CD4-positive, alpha-beta memory T cell (primary cell): ENCODE measurements around the gene INPP5A. TPM values are rescaled to one million over a fixed set of nuclear protein-coding genes. Genes with fewer than 3 reads are reported as not detected.
"Not testable (repeated sequence)": the region's sequence is repeated elsewhere in the genome, so short reads cannot be mapped to it uniquely, and the experiment has no call there.

ENCODE experiments used
- CTCF ChIA-PET: fragments of 350-600 bp; sonication (Branson Sonifier 250); formaldehyde crosslinking; loops from one replicate; lab custom pipeline; 2021; ENCODE audit warnings: inconsistent platforms; ENCODE audit not compliant: partially characterized antibody; lab: Charles Lee
- POLR2A ChIA-PET: fragments of 350-600 bp; sonication (Branson Sonifier 250); formaldehyde crosslinking; loops from one replicate; lab custom pipeline; 2021; ENCODE audit not compliant: partially characterized antibody; lab: Charles Lee
- DNase-seq, 5 donors: peaks; one replicate each; pipeline versions ENCODE4 v3.0.0 to v3.0.0-alpha.2; 2020 to 2022; ENCODE audit warnings: mixed read lengths in 1 of 5
- H3K27ac ChIP-seq: one replicate; pipeline ENCODE4 v1.7.0; 2013; ENCODE audit warnings: low read depth, low read length
- H3K27me3 ChIP-seq: 2 replicates; pipeline ENCODE4 v1.7.0; 2013; ENCODE audit warnings: mild to moderate bottlenecking, low read length, moderate library complexity; ENCODE audit not compliant: insufficient read depth
- H3K36me3 ChIP-seq: 2 replicates; pipeline ENCODE4 v1.7.0; 2013; ENCODE audit warnings: mild to moderate bottlenecking, low read length, moderate library complexity; ENCODE audit not compliant: insufficient read depth
- H3K4me1 ChIP-seq: 2 replicates; pipeline ENCODE4 v1.7.0; 2013; ENCODE audit warnings: mild to moderate bottlenecking, low read length, moderate library complexity; ENCODE audit not compliant: insufficient read depth
- H3K4me3 ChIP-seq, 2 donors: one replicate each; pipeline ENCODE4 v1.7.0; 2013; ENCODE audit warnings: low read length in 2 of 2, mild to moderate bottlenecking in 1 of 2
- H3K9me3 ChIP-seq, 2 donors: one replicate each; pipeline ENCODE4 v1.7.0; 2013; ENCODE audit warnings: low read length in 2 of 2, control low read depth in 1 of 2; ENCODE audit not compliant: control insufficient read depth in 1 of 2
- H3K27ac Mint-ChIP-seq, 7 donors: one replicate each; pipeline ENCODE4 v1.8.0; 2020 to 2021; ENCODE audit warnings: mixed read lengths in 7 of 7, mild to moderate bottlenecking in 6 of 7, inconsistent platforms in 3 of 7, moderate library complexity in 3 of 7
- H3K27me3 Mint-ChIP-seq, 2 donors: one replicate each; pipeline ENCODE4 v1.8.0; 2020 to 2021; ENCODE audit warnings: mixed read lengths in 2 of 2
- H3K36me3 Mint-ChIP-seq, 2 donors: one replicate each; pipeline ENCODE4 v1.8.0; 2020 to 2021; ENCODE audit warnings: mixed read lengths in 2 of 2, inconsistent platforms in 1 of 2, mild to moderate bottlenecking in 1 of 2
- H3K4me1 Mint-ChIP-seq, 4 donors: one replicate each; pipeline ENCODE4 v1.8.0; 2020 to 2021; ENCODE audit warnings: mixed read lengths in 4 of 4, mild to moderate bottlenecking in 1 of 4
- H3K4me3 Mint-ChIP-seq, 8 donors: one replicate each; pipeline ENCODE4 v1.8.0; 2020 to 2021; ENCODE audit warnings: mixed read lengths in 8 of 8, mild to moderate bottlenecking in 7 of 8, moderate library complexity in 6 of 8, inconsistent platforms in 3 of 8
- H3K9me3 Mint-ChIP-seq, 8 donors: one replicate each; pipeline ENCODE4 v1.8.0; 2020 to 2021; ENCODE audit warnings: mixed read lengths in 8 of 8, mild to moderate bottlenecking in 5 of 8, inconsistent platforms in 3 of 8, moderate library complexity in 1 of 8
- intact Hi-C: fragments of 100-400 bp; cut with micrococcal nuclease; formaldehyde crosslinking; loops from one replicate; pipeline ENCODE4 v1.15.1; 2023
- polyA plus RNA-seq, 2 donors: library from polyadenylated mRNA; unstranded; fragments of 300-500 nt; fragmentation: Illumina TruSeq; gene quantifications; one replicate each; pipeline ENCODE4 v1.2.3, GENCODE V29; 2021
- total RNA-seq, 2 experiments: library from RNA; stranded (reverse); gene quantifications; one replicate each; pipeline ENCODE4 v1.2.3, GENCODE V29; 2021

Gene INPP5A
- total and polyA plus RNA-seq, 4 experiments from 2014 or later: 0.61 to 19.3 (median 10.8) TPM

- Mint-ChIP-seq H3K27me3 (no peaks in the 10 kb centered on the region), H3K4me3 (no peak overlapping the region), H3K36me3 (peaks cover under 1 to 24% of the 10 kb centered on the region in 2 donors), H3K4me1 (peaks cover 36 to 72% (median 55%) of the 10 kb centered on the region in 4 donors), H3K9me3 (peaks cover 0 to 21% (median 2%) of the 10 kb centered on the region in 8 donors), H3K27ac (no peak overlapping the region)
- Histone ChIP-seq H3K36me3 (no peaks in the 10 kb centered on the region), H3K4me3 (no peak overlapping the region), H3K27ac (no peak overlapping the region), H3K4me1 (peaks cover 22% of the 10 kb centered on the region), H3K9me3 (peaks cover 0 to 4% of the 10 kb centered on the region in 2 donors), H3K27me3 (no peaks in the 10 kb centered on the region)
- no peak for DNase-seq
- ChIA-PET CTCF (no interaction called here), POLR2A (no interaction called here)
- intact Hi-C loops: no loop called here
These were observed 57.4 kb downstream of the INPP5A start for GRCh38 chr10:132595021-132595420.

- no peaks in the 10 kb centered on the region for H3K36me3 ChIP-seq
- no peak overlapping the region for H3K4me3 ChIP-seq
- no peaks in the 10 kb centered on the region for H3K27me3 ChIP-seq
- peaks cover 0 to 29% (median 9%) of the 10 kb centered on the region in 8 donors for H3K9me3 Mint-ChIP-seq
- H3K36me3 Mint-ChIP-seq: peaks cover 5 to 27% of the 10 kb centered on the region in 2 donors
- no peak overlapping the region for H3K4me3 Mint-ChIP-seq
- CTCF ChIA-PET: no interaction called here
- H3K27ac ChIP-seq: no peak overlapping the region
- no peak for DNase-seq
- no peak overlapping the region for H3K27ac Mint-ChIP-seq
- no peaks in the 10 kb centered on the region for H3K27me3 Mint-ChIP-seq
- peaks cover 0 to 9% of the 10 kb centered on the region in 2 donors for H3K9me3 ChIP-seq
- H3K4me1 Mint-ChIP-seq: peaks cover 35 to 70% (median 50%) of the 10 kb centered on the region in 4 donors
- intact Hi-C loops: no loop called here
- POLR2A ChIA-PET: no interaction called here
- H3K4me1 ChIP-seq: peaks cover 22% of the 10 kb centered on the region
These were observed 58.3 kb downstream of the INPP5A start for GRCh38 chr10:132595854-132596253.

DNA sequence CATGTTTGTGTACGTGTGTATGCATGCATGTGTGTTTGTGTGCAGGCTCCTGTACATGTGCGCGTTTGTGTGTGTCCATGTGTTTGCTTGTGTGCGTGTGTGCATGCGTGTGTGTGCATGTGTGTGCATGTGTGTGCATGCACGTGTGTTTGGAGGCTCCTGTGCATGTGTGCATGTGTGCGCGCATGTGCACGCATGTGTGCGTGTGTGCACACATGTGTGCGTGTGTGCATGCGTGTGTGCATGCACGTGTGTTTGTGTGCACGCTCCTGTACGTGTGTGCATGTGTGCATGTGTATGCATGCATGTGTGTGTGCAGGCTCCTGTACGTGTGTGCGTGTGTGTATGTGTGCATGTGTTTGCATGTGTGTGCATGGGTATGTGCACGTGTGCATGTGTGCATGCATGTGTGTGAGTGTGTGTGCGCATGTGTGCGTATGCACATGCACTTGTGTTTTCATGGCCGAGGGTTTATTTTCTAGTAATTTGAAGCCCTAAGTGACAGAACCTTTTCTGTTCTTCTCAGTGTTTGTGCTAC lies 59.2 kb downstream of the INPP5A start:
- Histone ChIP-seq H3K9me3 (peaks cover 0 to 9% of the 10 kb centered on the region in 2 donors), H3K4me1 (peaks cover 22% of the 10 kb centered on the region), H3K27ac (no peak overlapping the region), H3K4me3 (no peak overlapping the region), H3K36me3 (no peaks in the 10 kb centered on the region), H3K27me3 (no peaks in the 10 kb centered on the region)
- Mint-ChIP-seq H3K36me3 (peaks cover 5 to 32% of the 10 kb centered on the region in 2 donors), H3K4me3 (no peak overlapping the region), H3K9me3 (peaks cover 0 to 36% (median 16%) of the 10 kb centered on the region in 8 donors), H3K4me1 (peaks cover 31 to 60% (median 45%) of the 10 kb centered on the region in 4 donors), H3K27ac (no peak overlapping the region), H3K27me3 (no peaks in the 10 kb centered on the region)
- CTCF ChIA-PET: no interaction called here
- intact Hi-C loops: no loop called here
- POLR2A ChIA-PET: no interaction called here
- DNase-seq: no peak

DNA sequence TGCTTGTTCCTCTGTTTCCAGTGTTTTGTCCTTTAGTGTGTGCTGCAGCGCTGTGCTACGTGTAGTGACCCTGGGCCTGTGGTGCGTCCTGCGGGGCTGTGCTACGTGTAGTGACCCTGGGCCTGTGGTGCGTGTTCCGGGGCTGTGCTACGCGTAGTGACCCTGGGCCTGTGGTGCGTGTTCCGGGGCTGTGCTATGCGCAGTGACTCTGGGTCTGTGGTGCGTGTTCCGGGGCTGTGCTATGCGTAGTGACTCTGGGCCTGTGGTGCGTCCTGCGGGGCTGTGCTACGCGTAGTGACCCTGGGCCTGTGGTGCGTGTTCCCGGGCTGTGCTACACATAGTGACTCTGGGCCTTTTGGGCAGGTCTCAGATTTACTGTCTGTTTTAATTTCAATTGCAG lies 60.1 kb downstream of the INPP5A start:
- no peak for DNase-seq
- intact Hi-C loops: no loop called here
- no peak overlapping the region for H3K27ac Mint-ChIP-seq
- no peak overlapping the region for H3K4me3 Mint-ChIP-seq
- Histone ChIP-seq H3K36me3 (no peaks in the 10 kb centered on the region), H3K4me3 (no peak overlapping the region), H3K27ac (no peak overlapping the region), H3K27me3 (no peaks in the 10 kb centered on the region), H3K4me1 (peaks cover 22% of the 10 kb centered on the region), H3K9me3 (peaks cover 0 to 9% of the 10 kb centered on the region in 2 donors)
- POLR2A ChIA-PET: no interaction called here
- H3K27me3 Mint-ChIP-seq: no peaks in the 10 kb centered on the region
- H3K4me1 Mint-ChIP-seq: peaks cover 27 to 54% (median 44%) of the 10 kb centered on the region in 4 donors
- CTCF ChIA-PET: no interaction called here
- peaks cover 5 to 29% of the 10 kb centered on the region in 2 donors for H3K36me3 Mint-ChIP-seq
- peaks cover 0 to 35% (median 16%) of the 10 kb centered on the region in 8 donors for H3K9me3 Mint-ChIP-seq

DNA sequence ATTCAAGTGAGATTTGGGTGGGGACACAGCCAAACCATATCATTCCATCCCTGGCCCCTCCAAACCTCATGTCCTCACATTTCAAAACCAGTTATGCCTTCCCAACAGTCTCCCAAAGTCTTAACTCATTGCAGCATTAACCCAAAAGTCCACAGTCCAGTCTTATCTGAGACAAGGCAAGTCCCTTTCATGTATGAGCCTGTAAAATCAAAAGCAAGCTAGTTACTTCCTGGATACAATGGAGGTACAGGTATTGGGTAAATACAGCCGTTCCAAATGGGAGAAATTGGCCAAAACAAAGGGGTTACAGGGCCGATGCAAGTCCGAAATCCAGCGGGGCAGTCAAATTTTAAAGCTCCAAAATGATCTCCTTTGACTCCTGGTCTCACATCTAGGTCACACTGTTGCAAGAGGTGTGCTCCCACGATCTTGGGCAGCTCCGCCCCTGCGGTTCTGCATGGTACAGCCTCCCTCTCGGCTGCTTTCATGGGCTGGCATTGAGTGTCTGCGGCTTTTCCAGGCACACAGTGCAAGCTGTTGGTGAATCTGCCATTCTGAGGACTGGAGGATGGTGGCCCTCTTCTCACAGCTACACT lies 61.5 kb downstream of the INPP5A start:
- H3K36me3 ChIP-seq, H3K4me3 Mint-ChIP-seq, H3K27me3 ChIP-seq, H3K4me1 ChIP-seq, DNase-seq, CTCF ChIA-PET, H3K9me3 ChIP-seq, H3K27ac Mint-ChIP-seq, H3K4me3 ChIP-seq, POLR2A ChIA-PET, intact Hi-C loops, H3K27me3 Mint-ChIP-seq, H3K27ac ChIP-seq: not testable (repeated sequence)
- Mint-ChIP-seq H3K4me1 (peaks cover 17 to 46% (median 34%) of the 10 kb centered on the region in 4 donors), H3K36me3 (peaks cover 5 to 34% of the 10 kb centered on the region in 2 donors), H3K9me3 (peaks cover 0 to 32% (median 16%) of the 10 kb centered on the region in 8 donors)

DNA sequence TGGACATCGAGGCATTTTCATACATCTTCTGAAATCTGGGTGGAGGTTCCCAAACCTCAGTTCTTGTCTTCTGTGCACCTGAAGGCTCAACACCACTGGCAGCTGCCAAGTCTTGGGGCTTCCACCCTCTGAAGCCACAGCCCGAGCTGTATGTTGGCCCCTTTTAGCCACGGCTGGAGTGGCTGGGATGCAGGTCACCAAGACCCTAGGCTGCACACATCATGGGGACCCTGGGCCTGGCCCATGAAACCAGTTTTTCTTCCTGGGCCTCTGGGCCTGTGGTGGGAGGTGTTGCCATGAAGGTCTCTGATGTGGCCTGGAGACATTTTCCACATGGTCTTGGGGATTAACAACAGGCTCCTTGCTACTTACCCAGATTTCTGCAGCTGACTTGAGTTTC lies 62.1 kb downstream of the INPP5A start:
- CTCF ChIA-PET: no interaction called here
- Histone ChIP-seq H3K36me3 (no peaks in the 10 kb centered on the region), H3K9me3 (peaks cover 0 to 9% of the 10 kb centered on the region in 2 donors), H3K27ac (no peak overlapping the region), H3K27me3 (no peaks in the 10 kb centered on the region), H3K4me1 (peaks cover under 1% of the 10 kb centered on the region), H3K4me3 (no peak overlapping the region)
- Mint-ChIP-seq H3K36me3 (peaks cover 5 to 34% of the 10 kb centered on the region in 2 donors), H3K4me1 (peaks cover 13 to 46% (median 32%) of the 10 kb centered on the region in 4 donors), H3K27me3 (no peaks in the 10 kb centered on the region), H3K9me3 (peaks cover 0 to 32% (median 16%) of the 10 kb centered on the region in 8 donors), H3K4me3 (no peak overlapping the region), H3K27ac (no peak overlapping the region)
- intact Hi-C loops: no loop called here
- POLR2A ChIA-PET: no interaction called here
- no peak for DNase-seq

GRCh38 chr10:132600416-132600815 lies 62.8 kb downstream of the INPP5A start:
- Histone ChIP-seq H3K4me1 (no peaks in the 10 kb centered on the region), H3K27me3 (no peaks in the 10 kb centered on the region), H3K9me3 (peaks cover 0 to 9% of the 10 kb centered on the region in 2 donors), H3K4me3 (no peak overlapping the region), H3K36me3 (no peaks in the 10 kb centered on the region), H3K27ac (no peak overlapping the region)
- H3K9me3 Mint-ChIP-seq: peaks cover 0 to 32% (median 16%) of the 10 kb centered on the region in 8 donors
- ChIA-PET CTCF (no interaction called here), POLR2A (no interaction called here)
- H3K4me3 Mint-ChIP-seq: peak overlapping the region in 1 of 8 donors; percentile 8
- H3K27ac Mint-ChIP-seq: no peak overlapping the region
- H3K36me3 Mint-ChIP-seq: peaks cover 5 to 34% of the 10 kb centered on the region in 2 donors
- no peaks in the 10 kb centered on the region for H3K27me3 Mint-ChIP-seq
- intact Hi-C loops: no loop called here
- DNase-seq: no peak
- H3K4me1 Mint-ChIP-seq: peaks cover 12 to 43% (median 30%) of the 10 kb centered on the region in 4 donors
